ENCODE measurements around the gene LMF2.

- no peak for TF ChIP-seq CTCF (IDR thresholded peaks at IDR 0.05; ENCODE audit: insufficient read depth, low read depth, low read length)
- no peak for TF ChIP-seq EZH2 (IDR thresholded peaks at IDR 0.05; ENCODE audit: insufficient read depth, low read length)
These were observed 29.6 kb downstream of the LMF2 start for GRCh38 chr22:50477923-50478322.
